Measurements from ENCODE around the gene FAM98B.

Gene FAM98B

DNA sequence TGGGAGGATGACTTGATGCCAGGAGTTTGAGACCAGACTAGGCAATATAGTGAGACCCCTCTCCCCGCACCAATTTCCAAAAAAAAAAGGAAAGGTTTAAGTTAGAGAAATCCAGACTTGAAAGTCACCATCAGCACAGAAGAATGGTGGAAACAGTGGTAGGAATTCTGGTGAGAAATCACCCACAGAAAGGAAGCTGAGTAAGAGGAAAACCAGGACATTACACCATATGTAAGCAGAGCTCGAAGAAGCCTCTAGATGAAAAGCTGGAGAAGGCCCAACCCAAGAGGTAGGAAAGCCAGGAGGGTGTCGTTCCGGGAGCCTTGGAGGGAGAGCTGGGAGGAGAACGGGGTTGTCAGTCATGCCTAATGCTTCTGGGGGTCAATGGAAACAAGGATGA lies 70.2 kb downstream of the FAM98B start:
- TF ChIP-seq, protein P1, sequence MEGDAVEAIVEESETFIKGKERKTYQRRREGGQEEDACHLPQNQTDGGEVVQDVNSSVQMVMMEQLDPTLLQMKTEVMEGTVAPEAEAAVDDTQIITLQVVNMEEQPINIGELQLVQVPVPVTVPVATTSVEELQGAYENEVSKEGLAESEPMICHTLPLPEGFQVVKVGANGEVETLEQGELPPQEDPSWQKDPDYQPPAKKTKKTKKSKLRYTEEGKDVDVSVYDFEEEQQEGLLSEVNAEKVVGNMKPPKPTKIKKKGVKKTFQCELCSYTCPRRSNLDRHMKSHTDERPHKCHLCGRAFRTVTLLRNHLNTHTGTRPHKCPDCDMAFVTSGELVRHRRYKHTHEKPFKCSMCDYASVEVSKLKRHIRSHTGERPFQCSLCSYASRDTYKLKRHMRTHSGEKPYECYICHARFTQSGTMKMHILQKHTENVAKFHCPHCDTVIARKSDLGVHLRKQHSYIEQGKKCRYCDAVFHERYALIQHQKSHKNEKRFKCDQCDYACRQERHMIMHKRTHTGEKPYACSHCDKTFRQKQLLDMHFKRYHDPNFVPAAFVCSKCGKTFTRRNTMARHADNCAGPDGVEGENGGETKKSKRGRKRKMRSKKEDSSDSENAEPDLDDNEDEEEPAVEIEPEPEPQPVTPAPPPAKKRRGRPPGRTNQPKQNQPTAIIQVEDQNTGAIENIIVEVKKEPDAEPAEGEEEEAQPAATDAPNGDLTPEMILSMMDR (IDR thresholded peaks at IDR 0.05): no peak

DNA sequence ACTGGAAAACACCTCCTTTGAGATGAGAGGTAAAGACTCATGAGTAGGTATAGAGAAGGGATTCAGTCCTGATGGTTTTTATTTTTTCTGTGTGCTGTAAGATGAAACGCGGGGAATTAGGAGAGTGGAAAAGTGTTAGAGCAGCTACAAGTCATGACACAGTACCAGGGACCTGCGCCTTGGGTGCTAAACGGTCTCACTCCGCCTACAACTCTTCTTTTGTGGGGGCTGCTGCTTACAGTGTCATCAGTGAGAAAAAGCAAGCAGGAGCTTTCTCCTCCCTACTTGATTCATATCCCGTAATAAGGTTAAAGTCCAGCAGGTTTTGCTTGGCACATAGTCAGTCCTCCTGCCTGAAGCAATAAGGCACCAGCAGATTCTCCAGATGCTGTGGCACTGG lies 71.6 kb downstream of the FAM98B start:
- TF ChIP-seq, protein P1 (IDR thresholded peaks at IDR 0.05): no peak

DNA sequence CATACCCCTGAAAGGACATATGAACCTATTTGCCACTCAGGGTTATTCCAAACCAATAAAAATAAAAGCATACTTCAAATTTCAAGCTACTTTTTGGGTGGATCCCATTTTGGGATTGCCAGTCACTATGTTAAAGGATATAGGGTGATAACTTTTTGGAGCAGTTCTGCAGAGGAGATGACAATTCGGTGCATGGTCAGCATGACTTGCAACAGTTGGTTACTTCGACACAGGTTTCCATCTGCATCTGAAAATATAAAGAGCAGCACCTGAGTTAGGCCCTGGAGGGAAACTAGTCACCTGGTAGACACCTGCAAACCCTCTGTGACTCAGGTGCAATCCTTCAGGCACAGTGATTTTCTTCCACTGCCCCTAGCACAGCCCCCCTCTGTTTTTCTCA lies 72.2 kb downstream of the FAM98B start:
- TF ChIP-seq, protein P1 (IDR thresholded peaks at IDR 0.05): no peak

DNA sequence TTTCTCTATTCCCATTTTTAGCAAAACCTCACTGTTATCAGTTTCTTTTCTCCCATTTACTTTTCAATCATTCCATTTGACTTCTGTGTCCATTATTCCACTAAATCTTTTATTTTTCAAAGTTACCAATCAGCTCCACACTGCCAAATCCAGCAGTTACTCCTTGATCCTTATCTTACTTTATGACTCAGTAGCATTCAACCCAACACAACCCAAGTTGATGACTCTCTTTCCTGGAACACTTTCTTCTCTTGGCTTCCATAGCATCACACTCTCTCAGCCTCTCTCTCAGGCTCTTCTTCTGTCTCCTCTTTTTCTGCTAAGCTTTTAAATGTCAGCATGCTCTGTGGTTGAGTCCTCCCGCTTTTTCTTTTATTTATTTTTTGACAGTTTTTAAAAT lies 74.4 kb downstream of the FAM98B start:
- TF ChIP-seq, protein P1 (IDR thresholded peaks at IDR 0.05): no peak

DNA sequence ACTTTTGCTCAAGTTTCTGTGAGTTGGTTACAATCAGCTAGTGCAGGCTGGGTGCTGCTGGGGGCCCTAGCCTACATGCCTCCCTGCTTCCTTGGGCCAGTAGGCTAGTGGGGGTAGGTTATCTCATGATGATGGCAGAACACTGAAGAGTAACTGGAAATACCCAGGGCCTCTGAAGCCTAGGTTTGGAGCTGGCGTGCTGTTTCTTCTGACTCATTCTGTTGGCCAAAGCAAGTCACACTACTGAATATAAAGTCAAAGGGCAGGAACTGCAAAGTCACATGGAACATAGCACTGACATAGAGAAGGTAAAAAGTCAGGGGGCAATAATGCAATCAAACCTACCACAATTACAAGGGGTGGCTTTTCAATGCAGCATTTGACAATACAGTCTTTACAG lies 76.2 kb downstream of the FAM98B start:
- TF ChIP-seq, protein P1 (IDR thresholded peaks at IDR 0.05): no peak

DNA sequence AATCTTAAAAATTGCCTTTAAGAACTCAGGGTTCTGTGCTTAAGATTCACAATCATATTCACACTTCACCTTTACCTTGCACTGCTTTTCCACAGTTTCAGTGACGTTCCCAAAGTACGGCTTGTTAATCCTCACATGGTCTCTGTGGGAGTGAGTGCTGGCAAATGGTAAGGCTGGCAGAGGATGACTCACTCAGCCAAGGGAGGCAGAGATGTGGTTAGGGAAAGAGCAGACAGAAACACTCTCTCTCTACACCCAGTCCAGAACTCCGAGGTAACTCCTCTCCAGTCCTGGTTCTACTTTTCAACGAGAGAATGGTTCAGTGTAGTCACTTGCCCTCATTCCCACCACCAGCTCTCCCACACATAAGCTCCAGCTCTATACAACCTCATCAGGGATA lies 77.6 kb downstream of the FAM98B start:
- TF ChIP-seq, protein P1 (IDR thresholded peaks at IDR 0.05): no peak

DNA sequence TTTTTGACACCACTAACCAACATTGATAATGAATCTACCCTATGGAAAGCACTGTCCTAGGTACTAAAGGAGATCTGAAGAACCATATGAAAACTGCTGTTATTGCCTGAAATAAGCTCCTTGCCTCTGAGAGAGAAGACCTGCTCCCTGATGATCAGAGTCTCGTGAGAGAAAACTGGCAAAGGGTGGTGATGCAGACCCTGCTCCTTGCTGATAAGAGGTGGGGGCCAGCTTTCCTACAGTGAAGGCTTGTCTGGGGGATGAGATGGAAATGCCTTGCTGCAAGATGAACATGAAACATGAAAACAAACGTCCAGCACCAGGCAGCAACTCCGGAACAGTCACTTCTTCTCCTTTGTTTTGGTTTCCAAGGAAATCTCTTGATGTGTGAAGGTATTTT lies 78.8 kb downstream of the FAM98B start:
- TF ChIP-seq, protein P1 (IDR thresholded peaks at IDR 0.05): no peak

DNA sequence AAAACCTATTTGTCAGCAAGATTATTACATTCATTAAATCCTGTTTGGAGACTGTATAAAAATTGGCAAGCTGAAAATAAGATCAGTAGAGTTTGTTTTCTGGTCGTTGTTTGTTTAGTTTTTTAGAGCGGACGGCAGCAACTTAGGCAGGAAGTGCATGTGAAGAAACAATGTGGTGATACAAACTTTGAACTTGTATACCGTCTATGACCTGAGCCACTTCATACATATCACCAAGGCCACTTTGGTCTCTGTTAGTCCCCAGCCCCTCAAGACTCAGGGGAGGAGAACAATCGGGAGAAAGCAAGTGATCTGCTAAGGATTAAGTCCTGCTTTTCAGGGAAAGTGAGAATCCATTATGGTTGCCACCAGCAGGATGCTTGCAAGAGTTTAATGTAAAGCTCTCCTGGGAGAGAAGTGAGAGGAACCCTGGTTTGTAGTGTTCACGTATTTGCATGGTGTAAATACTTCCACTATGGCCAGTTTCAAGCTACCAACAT lies 79.5 kb downstream of the FAM98B start:
- TF ChIP-seq, protein P1 (IDR thresholded peaks at IDR 0.05): no peak
